Measurements from ENCODE around the gene LRRFIP1. TPM values are rescaled to one million over a fixed set of nuclear protein-coding genes. Genes with fewer than 3 reads are reported as not detected.
"Not testable (repeated sequence)": the region's sequence is repeated elsewhere in the genome, so short reads cannot be mapped to it uniquely, and the experiment has no call there.

Gene LRRFIP1
- polyA plus RNA-seq, 1 experiment, result 50.4 TPM

DNA sequence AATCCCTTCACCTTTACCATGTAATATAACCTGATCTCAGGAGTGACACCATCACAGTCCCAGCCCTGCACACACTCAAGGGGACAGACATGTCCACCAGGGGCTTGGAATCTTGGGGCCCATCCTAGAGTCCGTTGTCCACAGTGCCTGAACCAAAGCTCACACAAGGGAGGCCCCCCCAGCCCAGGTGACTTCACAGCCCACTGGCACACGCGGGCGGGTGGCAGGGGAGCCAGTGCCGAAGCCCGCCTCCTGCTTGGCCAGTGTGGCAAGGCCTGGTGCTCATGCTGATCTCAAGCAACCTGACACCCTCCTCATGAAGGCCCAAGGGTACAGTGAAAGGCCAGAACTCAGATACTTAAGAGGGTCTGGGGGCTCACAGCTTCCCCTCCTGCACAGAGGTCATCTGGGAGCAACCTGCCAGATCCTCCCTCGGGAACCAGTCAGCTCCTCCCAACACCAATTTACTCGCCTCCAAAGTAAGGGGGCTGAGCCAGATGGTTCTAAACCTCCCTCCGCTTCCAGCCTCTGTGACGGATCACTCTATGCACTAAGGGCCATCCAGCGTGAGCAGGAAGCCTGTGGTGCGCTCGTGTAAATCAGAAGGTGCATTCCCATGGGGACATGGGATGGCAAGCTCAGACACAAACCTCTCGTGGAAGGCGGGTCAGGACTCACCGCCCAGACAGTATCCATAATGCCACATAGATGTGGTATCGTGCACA, 33.6 kb upstream of the LRRFIP1 start:
- CTCF ChIA-PET, result interaction anchor here (1.1 to 1.2 kb wide), 2 partner anchors 82 to 190 kb away, joined by 3 read pairs; no protein-coding TSS in a partner anchor
- no peak for DNase-seq (ENCODE audit: low read depth)
- H3K27me3 ChIP-seq (ENCODE audit: control insufficient read depth, insufficient read depth, low read length), result no peaks in the 10 kb centered on the region

DNA sequence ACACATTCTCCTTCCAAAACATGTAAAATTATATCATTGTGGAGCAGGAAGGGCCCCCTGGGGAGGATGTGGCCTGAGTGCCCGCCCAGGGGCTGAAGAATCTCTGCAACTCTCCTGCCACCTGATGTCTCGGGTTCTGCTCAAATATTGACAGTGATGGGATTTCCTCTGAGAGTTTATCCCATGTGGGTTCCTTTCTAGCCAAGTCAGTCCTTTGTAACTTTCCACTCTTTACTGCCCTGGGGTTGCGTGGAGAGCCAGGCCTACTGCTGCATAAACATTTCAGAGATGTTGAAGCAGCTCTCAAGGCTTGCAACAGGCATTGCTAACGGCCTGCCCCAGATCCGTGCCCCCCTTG, 32.9 kb upstream of the LRRFIP1 start:
- CTCF ChIA-PET, result interaction anchor here (1.1 kb wide), 1 partner anchor 191 kb away, joined by 3 read pairs; no protein-coding TSS in a partner anchor
- no peaks in the 10 kb centered on the region for H3K27me3 ChIP-seq (ENCODE audit: control insufficient read depth, insufficient read depth, low read length)
- POLR2A ChIA-PET, result no interaction called here

More for the DNA sequence above, 33.6 kb upstream of the LRRFIP1 start:
- H3K36me3 ChIP-seq (ENCODE audit: control insufficient read depth, insufficient read depth, low read length), result no peaks in the 10 kb centered on the region
- TF ChIP-seq, protein P1, sequence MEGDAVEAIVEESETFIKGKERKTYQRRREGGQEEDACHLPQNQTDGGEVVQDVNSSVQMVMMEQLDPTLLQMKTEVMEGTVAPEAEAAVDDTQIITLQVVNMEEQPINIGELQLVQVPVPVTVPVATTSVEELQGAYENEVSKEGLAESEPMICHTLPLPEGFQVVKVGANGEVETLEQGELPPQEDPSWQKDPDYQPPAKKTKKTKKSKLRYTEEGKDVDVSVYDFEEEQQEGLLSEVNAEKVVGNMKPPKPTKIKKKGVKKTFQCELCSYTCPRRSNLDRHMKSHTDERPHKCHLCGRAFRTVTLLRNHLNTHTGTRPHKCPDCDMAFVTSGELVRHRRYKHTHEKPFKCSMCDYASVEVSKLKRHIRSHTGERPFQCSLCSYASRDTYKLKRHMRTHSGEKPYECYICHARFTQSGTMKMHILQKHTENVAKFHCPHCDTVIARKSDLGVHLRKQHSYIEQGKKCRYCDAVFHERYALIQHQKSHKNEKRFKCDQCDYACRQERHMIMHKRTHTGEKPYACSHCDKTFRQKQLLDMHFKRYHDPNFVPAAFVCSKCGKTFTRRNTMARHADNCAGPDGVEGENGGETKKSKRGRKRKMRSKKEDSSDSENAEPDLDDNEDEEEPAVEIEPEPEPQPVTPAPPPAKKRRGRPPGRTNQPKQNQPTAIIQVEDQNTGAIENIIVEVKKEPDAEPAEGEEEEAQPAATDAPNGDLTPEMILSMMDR (IDR thresholded peaks at IDR 0.05; ENCODE audit: insufficient read depth, low read depth, low read length), result no peak
- POLR2A ChIA-PET, result no interaction called here
- H3K4me3 ChIP-seq (ENCODE audit: low read depth, low read length), result no peak overlapping the region

DNA sequence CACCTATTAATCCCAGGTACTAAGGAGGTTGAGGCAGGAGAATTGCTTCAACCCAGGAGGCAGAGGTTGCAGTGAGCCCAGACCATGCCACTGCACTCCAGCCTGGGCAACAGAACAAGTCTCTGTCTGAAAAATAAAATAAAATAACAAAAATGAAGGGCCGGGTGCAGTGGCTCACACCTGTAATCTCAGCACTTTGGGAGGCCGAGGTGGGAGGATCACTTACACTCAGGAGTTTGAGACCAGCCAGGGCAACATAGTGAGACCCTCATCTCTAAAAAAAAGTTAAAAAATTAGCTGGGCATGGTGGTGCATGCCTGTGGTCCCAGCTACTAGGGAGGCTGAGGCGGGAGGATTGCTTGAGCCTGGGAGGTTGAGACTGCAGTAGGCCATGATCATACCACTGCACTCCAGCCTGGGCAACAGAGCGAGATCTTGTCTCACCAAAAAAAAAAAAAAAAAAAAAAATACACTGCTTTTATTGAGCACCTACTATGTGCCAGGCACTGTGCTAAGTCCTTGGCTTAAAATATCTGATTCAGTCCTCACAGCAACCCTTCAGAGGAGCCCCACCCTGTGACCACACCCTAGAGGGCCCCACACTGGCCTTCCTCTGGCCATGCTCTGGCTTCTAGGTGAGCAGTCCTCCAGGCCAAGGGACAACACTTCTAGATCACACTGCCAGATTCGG, 31.4 kb upstream of the LRRFIP1 start:
- DNase-seq (ENCODE audit: low read depth); POLR2A ChIA-PET; H3K36me3 ChIP-seq (ENCODE audit: control insufficient read depth, insufficient read depth, low read length); H3K27me3 ChIP-seq (ENCODE audit: control insufficient read depth, insufficient read depth, low read length); H3K4me3 ChIP-seq (ENCODE audit: low read depth, low read length): not testable (repeated sequence)
- CTCF ChIA-PET, result interaction anchor here (1.8 kb wide), 1 partner anchor 149 kb away, joined by 8 read pairs; no protein-coding TSS in a partner anchor

More for the DNA sequence above, 32.9 kb upstream of the LRRFIP1 start:
- Histone ChIP-seq H3K4me3 (ENCODE audit: low read depth, low read length) (no peak overlapping the region), H3K36me3 (ENCODE audit: control insufficient read depth, insufficient read depth, low read length) (no peaks in the 10 kb centered on the region)
- no peak for DNase-seq (ENCODE audit: low read depth)
- TF ChIP-seq, protein P1 (IDR thresholded peaks at IDR 0.05; ENCODE audit: insufficient read depth, low read depth, low read length), result no peak

DNA sequence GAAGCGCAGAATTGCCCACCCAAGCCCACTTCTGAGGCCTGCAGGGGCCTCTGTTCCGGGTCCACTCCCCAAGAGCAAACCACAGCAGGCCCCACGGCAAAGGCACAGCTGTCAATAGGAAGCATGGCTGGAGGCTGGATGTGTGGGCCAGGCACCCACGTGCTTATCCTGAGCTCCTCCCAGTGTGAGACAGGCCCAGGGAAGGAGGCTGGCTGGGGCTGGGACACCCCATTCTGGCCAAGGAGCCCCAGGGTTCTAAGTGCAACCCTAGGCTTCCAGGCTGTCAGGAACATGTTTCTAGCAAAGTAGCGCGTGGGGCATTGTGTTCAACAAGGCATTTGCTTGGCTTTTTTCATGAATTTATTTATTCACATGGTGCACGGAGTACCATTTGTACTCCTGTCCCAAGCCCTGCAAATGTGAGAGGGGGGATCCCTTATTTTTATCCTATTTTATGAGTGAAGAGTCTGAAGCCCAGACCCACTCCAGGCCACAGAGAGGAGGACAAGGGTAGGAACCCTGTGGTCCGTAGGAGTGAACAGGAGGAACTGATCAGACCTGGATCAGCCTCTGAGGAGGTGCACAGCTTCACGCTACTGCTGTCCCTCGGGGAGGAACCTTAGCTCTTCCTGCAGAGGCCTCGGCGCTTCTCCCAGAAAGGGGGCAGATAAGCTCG, 30.7 kb upstream of the LRRFIP1 start:
- no peaks in the 10 kb centered on the region for H3K27me3 ChIP-seq (ENCODE audit: control insufficient read depth, insufficient read depth, low read length)
- DNase-seq (ENCODE audit: low read depth), result no peak
- H3K4me3 ChIP-seq (ENCODE audit: low read depth, low read length), result no peak overlapping the region
- ChIA-PET CTCF (interaction anchor here (1.8 kb wide), 1 partner anchor 148 kb away, joined by 8 read pairs; no protein-coding TSS in a partner anchor), POLR2A (no interaction called here)
- TF ChIP-seq, protein P1 (IDR thresholded peaks at IDR 0.05; ENCODE audit: insufficient read depth, low read depth, low read length), result no peak
- H3K36me3 ChIP-seq (ENCODE audit: control insufficient read depth, insufficient read depth, low read length), result no peaks in the 10 kb centered on the region

DNA sequence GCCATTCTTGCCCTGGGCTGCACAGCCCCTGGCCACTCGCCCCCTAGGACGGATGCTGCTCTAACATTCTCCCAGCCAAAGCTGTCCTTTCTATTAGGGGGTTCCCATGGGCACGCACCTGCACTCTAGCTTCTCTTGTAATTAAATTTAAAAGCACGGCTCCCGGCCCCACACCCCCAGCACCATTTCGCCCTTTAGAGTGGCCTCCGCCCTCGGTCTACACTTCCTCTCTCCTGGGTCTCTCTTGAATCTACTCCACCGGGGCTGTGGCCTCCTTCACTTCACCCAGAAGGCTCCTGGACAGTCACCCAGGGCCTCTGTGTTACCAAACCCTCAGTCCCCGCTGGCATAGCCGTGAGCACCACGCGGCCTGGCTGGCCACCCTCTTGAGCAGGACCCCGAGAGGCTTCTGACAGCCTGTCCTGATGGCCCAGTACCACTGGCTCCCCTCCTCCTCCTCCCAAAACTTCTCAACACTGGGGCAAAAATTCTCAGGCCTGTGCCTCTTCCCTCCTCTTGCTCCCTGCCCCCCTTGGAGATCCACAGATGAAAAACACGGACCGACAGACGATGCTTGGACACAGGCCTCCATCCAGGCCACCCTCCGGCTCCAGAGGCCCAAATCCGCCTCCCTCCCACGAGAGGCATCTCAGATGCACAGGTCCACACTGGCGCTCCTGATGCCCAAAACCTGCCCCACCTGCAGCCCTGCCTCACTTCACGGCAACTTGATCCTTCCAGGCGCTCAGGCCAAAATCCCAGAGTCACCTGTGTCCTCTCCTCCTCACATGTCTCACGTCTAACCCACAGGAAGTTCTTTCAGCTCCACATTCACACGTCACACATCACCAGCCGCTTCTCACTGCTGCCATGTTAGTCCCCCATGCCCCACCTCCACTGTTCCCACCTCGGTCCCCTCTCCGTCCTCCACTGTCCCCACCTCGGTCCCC, 29.9 kb upstream of the LRRFIP1 start:
- no peaks in the 10 kb centered on the region for H3K27me3 ChIP-seq (ENCODE audit: control insufficient read depth, insufficient read depth, low read length)
- no peak for DNase-seq (ENCODE audit: low read depth)
- ChIA-PET CTCF (interaction anchor here (1.8 kb wide), 1 partner anchor 147 kb away, joined by 8 read pairs; no protein-coding TSS in a partner anchor), POLR2A (no interaction called here)
- no peaks in the 10 kb centered on the region for H3K36me3 ChIP-seq (ENCODE audit: control insufficient read depth, insufficient read depth, low read length)
- TF ChIP-seq, protein P1 (IDR thresholded peaks at IDR 0.05; ENCODE audit: insufficient read depth, low read depth, low read length), result no peak
- no peak overlapping the region for H3K4me3 ChIP-seq (ENCODE audit: low read depth, low read length)
